MM.1S (cell line): ENCODE data around the gene CCNE1.

ENCODE experiments used
- EZH2 ChIP-seq: fragments of 300-600 bp; sonication (generic); optimal IDR thresholded peaks from 2 replicates; pipeline ENCODE3; 2017; ENCODE audit warnings: low read depth, mild to moderate bottlenecking, antibody characterized with exemption, low read length, mixed read lengths
- EZH2phosphoT487 ChIP-seq: fragments of 300-600 bp; sonication (generic); IDR thresholded peaks from 2 replicates; pipeline ENCODE4 v1.6.1; 2018; ENCODE audit warnings: antibody characterized with exemption, low read length
- TF ChIP-seq, protein P1 (sequence below): fragments of 300-600 bp; sonication (generic); IDR thresholded peaks from 2 replicates; pipeline ENCODE4 v1.5.1; 2016; ENCODE audit warnings: antibody characterized with exemption, low read length, mixed read lengths

DNA sequence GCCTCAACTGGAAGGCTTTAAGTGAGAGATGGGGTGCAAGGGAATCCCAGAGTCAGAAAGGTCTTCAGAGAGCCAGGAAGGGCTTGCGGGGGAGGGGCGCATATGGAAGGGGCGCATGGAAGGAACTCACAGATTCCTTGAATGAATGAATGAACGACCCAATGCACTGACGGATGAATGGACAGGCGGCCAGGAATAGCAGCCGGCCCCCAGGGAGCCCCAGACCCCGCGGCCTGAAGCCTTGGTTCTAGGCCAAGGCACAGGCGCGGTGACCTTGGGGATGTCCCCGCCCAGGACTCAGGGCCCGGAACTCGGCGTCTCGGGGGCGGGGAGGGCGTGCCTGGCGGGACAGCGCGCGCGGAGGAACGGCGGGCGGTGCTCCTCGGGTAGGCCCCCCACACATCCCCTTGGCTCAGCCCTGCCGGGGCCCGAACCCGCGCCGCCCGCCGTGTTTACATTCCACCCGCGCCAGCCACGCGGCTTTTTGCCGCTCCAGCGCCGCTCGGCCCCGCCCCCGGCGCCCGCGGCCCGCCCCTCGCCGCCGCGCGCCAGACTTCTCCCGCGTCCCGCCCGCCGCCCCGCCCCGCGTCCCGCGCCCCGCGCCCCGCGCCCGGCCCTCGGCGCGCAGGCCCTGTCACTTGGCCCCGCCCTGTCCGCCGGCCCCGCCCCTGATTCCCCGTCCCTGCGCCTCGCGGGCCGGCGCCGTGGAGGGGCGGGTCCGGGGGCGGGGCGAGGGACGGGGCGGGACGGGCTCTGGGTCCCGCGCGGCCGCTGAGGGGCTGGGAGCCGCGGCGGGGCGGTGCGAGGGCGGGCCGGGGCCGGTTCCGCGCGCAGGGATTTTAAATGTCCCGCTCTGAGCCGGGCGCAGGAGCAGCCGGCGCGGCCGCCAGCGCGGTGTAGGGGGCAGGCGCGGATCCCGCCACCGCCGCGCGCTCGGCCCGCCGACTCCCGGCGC is at the start of gene CCNE1:
- TF ChIP-seq, protein P1, sequence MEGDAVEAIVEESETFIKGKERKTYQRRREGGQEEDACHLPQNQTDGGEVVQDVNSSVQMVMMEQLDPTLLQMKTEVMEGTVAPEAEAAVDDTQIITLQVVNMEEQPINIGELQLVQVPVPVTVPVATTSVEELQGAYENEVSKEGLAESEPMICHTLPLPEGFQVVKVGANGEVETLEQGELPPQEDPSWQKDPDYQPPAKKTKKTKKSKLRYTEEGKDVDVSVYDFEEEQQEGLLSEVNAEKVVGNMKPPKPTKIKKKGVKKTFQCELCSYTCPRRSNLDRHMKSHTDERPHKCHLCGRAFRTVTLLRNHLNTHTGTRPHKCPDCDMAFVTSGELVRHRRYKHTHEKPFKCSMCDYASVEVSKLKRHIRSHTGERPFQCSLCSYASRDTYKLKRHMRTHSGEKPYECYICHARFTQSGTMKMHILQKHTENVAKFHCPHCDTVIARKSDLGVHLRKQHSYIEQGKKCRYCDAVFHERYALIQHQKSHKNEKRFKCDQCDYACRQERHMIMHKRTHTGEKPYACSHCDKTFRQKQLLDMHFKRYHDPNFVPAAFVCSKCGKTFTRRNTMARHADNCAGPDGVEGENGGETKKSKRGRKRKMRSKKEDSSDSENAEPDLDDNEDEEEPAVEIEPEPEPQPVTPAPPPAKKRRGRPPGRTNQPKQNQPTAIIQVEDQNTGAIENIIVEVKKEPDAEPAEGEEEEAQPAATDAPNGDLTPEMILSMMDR: no peak
- no peak for TF ChIP-seq EZH2
- no peak for TF ChIP-seq EZH2phosphoT487
